HCT116 (cell line): ENCODE data around the gene PELI1. TPM values are rescaled to one million over a fixed set of nuclear protein-coding genes. Genes with fewer than 3 reads are reported as not detected.

Source experiments
- ATAC-seq: fragments of 200-7000 bp; cut with Tn5 transposase; 2 replicates; pipeline ENCODE4 v1.9.1; 2020; ENCODE audit warnings: mild to moderate bottlenecking, moderate library complexity
- BruUV-seq: library from RNA; stranded (reverse); fragments of 400-500 nt; replicated peaks from 2 replicates; lab custom pipeline; 2021; lab: Mats Ljungman, UMichigan
- CTCF ChIA-PET: fragments of 300-600 bp; sonication (Branson Sonifier 250); formaldehyde crosslinking; loops from one replicate; lab custom pipeline; 2021; ENCODE audit warnings: antibody characterized with exemption; lab: Charles Lee
- POLR2A ChIA-PET: fragments of 300-600, 350-600 bp; sonication (Branson Sonifier 250); formaldehyde crosslinking; loops from one replicate; lab custom pipeline; 2021; ENCODE audit warnings: antibody characterized with exemption; lab: Charles Lee
- RAD21 ChIA-PET, 2 experiments: fragments of 300-600 bp; sonication (Branson Sonifier 250); formaldehyde crosslinking; loops; one replicate each; lab custom pipeline; 2023; ENCODE audit warnings: low total read pairs in 2 of 2; ENCODE audit not compliant: uncharacterized antibody in 2 of 2, unreplicated experiment in 2 of 2, low non-redundant PET in 1 of 2; lab: Charles Lee
- DNase-seq: peaks from one replicate; pipeline ENCODE4 v3.0.0-alpha.2; 2010; ENCODE audit warnings: low read depth, low spot score
- H2AFZ ChIP-seq: fragments of 200-600 bp; shearing (Covaris generic), sonication (generic); 2 replicates; pipeline ENCODE4 v1.6.1; 2017; ENCODE audit warnings: low read depth, mixed run types, mixed read lengths, antibody characterized with exemption, low read length; ENCODE audit not compliant: poor library complexity, severe bottlenecking
- H3K27ac ChIP-seq: 2 replicates; pipeline ENCODE4 v1.5.1; 2012; ENCODE audit warnings: low read depth, low read length
- H3K27me3 ChIP-seq: fragments of 200-600 bp; sonication (generic); 2 replicates; pipeline ENCODE4 v1.6.1; 2016; ENCODE audit warnings: mixed run types, low read length, mixed read lengths; ENCODE audit not compliant: insufficient read depth
- H3K36me3 ChIP-seq, 2 experiments: fragments of 200-500 bp in 1 of 2; fragments of 200-600 bp in 1 of 2; sonication (Bioruptor generic) in 1 of 2; sonication (generic) in 1 of 2; 2 replicates each; pipeline versions ENCODE4 v1.5.1 to v1.6.1; 2014 to 2016; ENCODE audit warnings: low read length in 2 of 2, inconsistent platforms in 1 of 2, mixed read lengths in 1 of 2, mixed run types in 1 of 2; ENCODE audit not compliant: insufficient read depth in 2 of 2, control insufficient read depth in 1 of 2
- H3K4me1 ChIP-seq, 2 experiments: fragments of 200-600 bp in 1 of 2; sonication (generic) in 1 of 2; 2 replicates each; pipeline versions ENCODE4 v1.5.1 to v1.6.1; 2012 to 2017; ENCODE audit warnings: low read length in 2 of 2, inconsistent platforms in 1 of 2, mild to moderate bottlenecking in 1 of 2, mixed read lengths in 1 of 2, mixed run types in 1 of 2, moderate library complexity in 1 of 2; ENCODE audit not compliant: insufficient read depth in 2 of 2, control insufficient read depth in 1 of 2
- H3K4me2 ChIP-seq: fragments of 200-600 bp; sonication (generic); 2 replicates; pipeline ENCODE4 v1.6.1; 2017; ENCODE audit warnings: mixed run types, low read length, mixed read lengths
- H3K4me3 ChIP-seq, 2 experiments: fragments of 200-600 bp in 1 of 2; sonication (generic) in 1 of 2; replicated peaks in 1 of 2; 2 replicates each; pipeline ENCODE4 v1.5.1; 2011 to 2016; ENCODE audit warnings: low read length in 2 of 2, control low read depth in 1 of 2, low read depth in 1 of 2, mild to moderate bottlenecking in 1 of 2, mixed read lengths in 1 of 2, mixed run types in 1 of 2
- H3K79me2 ChIP-seq: fragments of 200-600 bp; sonication (generic); 2 replicates; pipeline ENCODE4 v1.6.1; 2017; ENCODE audit warnings: mild to moderate bottlenecking, mixed run types, low read length, moderate library complexity, mixed read lengths; ENCODE audit not compliant: insufficient read depth
- H3K9ac ChIP-seq: fragments of 200-600 bp; sonication (generic); 2 replicates; pipeline ENCODE4 v1.6.1; 2016; ENCODE audit warnings: low read length, mixed read lengths
- H3K9me2 ChIP-seq: fragments of 200-600 bp; sonication (generic), shearing (Covaris generic); 2 replicates; pipeline ENCODE4 v1.6.1; 2017; ENCODE audit warnings: mixed run types, mild to moderate bottlenecking, moderate library complexity; ENCODE audit not compliant: insufficient read depth
- H3K9me3 ChIP-seq, 2 experiments: fragments of 200-500 bp in 1 of 2; fragments of 200-600 bp in 1 of 2; sonication (Bioruptor generic) in 1 of 2; sonication (generic) in 1 of 2; 2 replicates each; pipeline ENCODE4 v1.6.1; 2014 to 2017; ENCODE audit warnings: low read length in 2 of 2, mixed read lengths in 2 of 2, inconsistent platforms in 1 of 2, low read depth in 1 of 2, mild to moderate bottlenecking in 1 of 2, mixed run types in 1 of 2, moderate library complexity in 1 of 2; ENCODE audit not compliant: control insufficient read depth in 1 of 2, insufficient read depth in 1 of 2
- H4K20me1 ChIP-seq: fragments of 200-600 bp; sonication (generic), shearing (Covaris generic); 2 replicates; pipeline ENCODE4 v1.6.1; 2017; ENCODE audit warnings: mixed run types, mild to moderate bottlenecking, moderate library complexity; ENCODE audit not compliant: insufficient read depth
- EZH2 ChIP-seq: fragments of 200-600 bp; sonication (generic); IDR thresholded peaks from 2 replicates; pipeline ENCODE4 v1.6.1; 2017; ENCODE audit warnings: antibody characterized with exemption, mixed run types
- POLR2AphosphoS5 ChIP-seq: IDR thresholded peaks from 2 replicates; pipeline ENCODE4 v1.6.1; 2011; ENCODE audit warnings: mild to moderate bottlenecking, low read depth, low read length, moderate library complexity
- SIN3A ChIP-seq: IDR thresholded peaks from 2 replicates; pipeline ENCODE4 v1.6.1; 2012; ENCODE audit warnings: low read depth
- SP1 ChIP-seq: IDR thresholded peaks from 2 replicates; pipeline ENCODE4 v1.6.1; 2012; ENCODE audit warnings: low read depth
- SRF ChIP-seq: IDR thresholded peaks from 2 replicates; pipeline ENCODE4 v1.6.1; 2012; ENCODE audit warnings: low read depth
- TCF7L2 ChIP-seq: IDR thresholded peaks from 2 replicates; pipeline ENCODE4 v1.7.0; 2011; ENCODE audit warnings: borderline replicate concordance, inconsistent platforms; ENCODE audit not compliant: insufficient read depth, insufficient read length; ENCODE audit errors: extremely low read depth
- ZNF274 ChIP-seq: fragments of 200-500 bp; sonication (Bioruptor generic); IDR thresholded peaks from 2 replicates; pipeline ENCODE4 v1.6.1; 2014; ENCODE audit warnings: mild to moderate bottlenecking, low read depth, low read length, inconsistent platforms
- intact Hi-C: fragments of 100-400 bp; cut with micrococcal nuclease; formaldehyde crosslinking; loops from 2 replicates; pipeline ENCODE4 v1.10.0; 2022
- total RNA-seq: library from RNA; stranded (reverse); gene quantifications from one replicate; pipeline ENCODE4 v1.2.1, GENCODE V29; 2021; ENCODE audit not compliant: unreplicated experiment
- TF ChIP-seq, protein P1 (sequence below): IDR thresholded peaks from 2 replicates; pipeline ENCODE4 v1.6.1; 2012
- TF ChIP-seq, protein P2 (sequence below): IDR thresholded peaks from 2 replicates; pipeline ENCODE4 v1.6.1; 2011; ENCODE audit warnings: mild to moderate bottlenecking, low read length, moderate library complexity; ENCODE audit not compliant: insufficient replicate concordance; ENCODE audit errors: extremely low read depth

The PELI1 gene
- total RNA-seq, 1 experiment from 2014 or later, result 7.9 TPM

DNA sequence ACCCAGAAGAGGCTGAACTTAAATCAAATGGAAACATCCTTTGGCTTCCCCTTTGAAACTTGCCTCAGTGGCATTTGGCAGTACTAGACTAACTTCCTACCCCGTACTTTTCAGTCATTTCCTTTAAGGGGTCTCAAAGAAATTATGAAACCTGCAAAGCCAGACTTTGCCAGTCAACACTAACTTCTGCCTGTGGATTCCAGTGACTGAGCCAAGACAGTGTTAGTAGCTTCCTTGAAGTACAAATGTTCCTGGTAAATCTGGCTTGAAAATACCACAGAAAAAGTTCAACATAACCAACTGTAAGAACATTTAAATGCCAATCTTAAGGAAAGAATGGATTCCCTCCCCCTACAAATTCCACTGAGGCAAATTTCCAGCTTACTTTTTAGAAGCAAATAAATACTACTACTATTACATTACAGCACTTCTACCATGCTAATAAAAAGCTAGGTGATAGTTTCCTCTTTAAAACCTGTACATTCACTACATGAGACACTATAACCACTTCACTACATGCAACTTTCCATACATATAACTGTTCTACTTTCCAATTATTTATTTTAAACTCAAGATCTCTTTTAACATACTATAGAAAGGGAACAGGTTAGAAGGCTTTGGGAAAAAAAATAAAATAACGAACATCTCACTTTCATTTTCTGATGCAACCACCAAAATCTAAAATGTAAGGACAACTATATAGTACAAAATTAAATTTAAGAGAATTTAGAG, 2.4 kb downstream of the PELI1 start:
- ChIA-PET RAD21 (no interaction called here), POLR2A (interaction anchor here (0.5 kb wide), 1 partner anchor 830 kb away, joined by 3 read pairs; no protein-coding TSS in a partner anchor)
- Histone ChIP-seq H3K9me2 (no peaks in the 10 kb centered on the region), H3K9me3 (no peaks in the 10 kb centered on the region), H2AFZ (no peak overlapping the region), H3K4me2 (no peak overlapping the region), H3K4me3 (no peak overlapping the region), H3K4me1 (peaks cover 0 to 14% of the 10 kb centered on the region in 2 experiments), H3K36me3 (no peaks in the 10 kb centered on the region), H3K27me3 (no peaks in the 10 kb centered on the region)
- BruUV-seq, result no TSS peak
- DNase-seq (no peak), ATAC-seq (no peak)
- intact Hi-C loops, result no loop called here
- TF ChIP-seq ZNF274 (no peak), EZH2 (no peak)
- TF ChIP-seq, protein P1, sequence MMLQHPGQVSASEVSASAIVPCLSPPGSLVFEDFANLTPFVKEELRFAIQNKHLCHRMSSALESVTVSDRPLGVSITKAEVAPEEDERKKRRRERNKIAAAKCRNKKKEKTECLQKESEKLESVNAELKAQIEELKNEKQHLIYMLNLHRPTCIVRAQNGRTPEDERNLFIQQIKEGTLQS, result no peak
- TF ChIP-seq, all 23 proteins: peak for 0
- Histone ChIP-seq H3K79me2 (peaks cover 3% of the 10 kb centered on the region; the same call in 1 of the 2 replicates), H3K27ac (no peak overlapping the region), H3K9ac (no peak overlapping the region), H4K20me1 (no peaks in the 10 kb centered on the region)
- CTCF ChIA-PET, result no interaction called here

DNA sequence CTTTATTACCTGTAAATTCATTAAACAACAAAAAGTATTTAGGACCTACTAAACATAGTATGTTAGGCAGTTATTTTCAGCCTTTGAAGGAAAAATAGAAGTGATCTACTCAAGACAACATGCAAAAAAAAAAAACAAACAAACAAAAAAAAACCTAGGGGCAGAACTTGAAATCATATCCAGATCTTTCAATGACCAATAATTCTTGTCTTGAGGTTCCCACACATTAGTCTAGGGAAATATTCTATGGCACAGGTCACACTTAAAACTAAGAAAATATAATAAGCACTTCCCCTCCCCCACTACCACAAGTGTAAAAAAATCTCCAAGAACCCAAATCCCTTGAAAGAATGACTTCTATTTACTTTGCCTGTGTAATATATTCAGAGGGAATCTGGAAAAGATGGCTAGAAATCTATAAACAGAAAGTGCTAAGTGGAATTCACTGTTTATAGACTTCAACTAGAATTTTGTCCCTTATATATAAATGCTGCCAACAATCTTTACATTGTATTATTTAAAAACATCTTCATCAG, 3.5 kb downstream of the PELI1 start:
- POLR2A ChIA-PET, result no interaction called here
- Histone ChIP-seq H3K9me2 (no peaks in the 10 kb centered on the region), H3K9ac (no peak overlapping the region), H3K79me2 (peaks cover 3% of the 10 kb centered on the region; the same call in 1 of the 2 replicates), H3K27ac (no peak overlapping the region), H3K27me3 (no peaks in the 10 kb centered on the region), H4K20me1 (no peaks in the 10 kb centered on the region), H3K9me3 (no peaks in the 10 kb centered on the region), H3K4me2 (no peak overlapping the region)
- RAD21 ChIA-PET, result no interaction called here
- BruUV-seq, result no TSS peak
- ATAC-seq (no peak), DNase-seq (no peak)
- intact Hi-C loops, result no loop called here
- CTCF ChIA-PET, result no interaction called here
- TF ChIP-seq TCF7L2, result no peak
- no peak for TF ChIP-seq SP1
- TF ChIP-seq SRF, result no peak
- TF ChIP-seq, protein P2, sequence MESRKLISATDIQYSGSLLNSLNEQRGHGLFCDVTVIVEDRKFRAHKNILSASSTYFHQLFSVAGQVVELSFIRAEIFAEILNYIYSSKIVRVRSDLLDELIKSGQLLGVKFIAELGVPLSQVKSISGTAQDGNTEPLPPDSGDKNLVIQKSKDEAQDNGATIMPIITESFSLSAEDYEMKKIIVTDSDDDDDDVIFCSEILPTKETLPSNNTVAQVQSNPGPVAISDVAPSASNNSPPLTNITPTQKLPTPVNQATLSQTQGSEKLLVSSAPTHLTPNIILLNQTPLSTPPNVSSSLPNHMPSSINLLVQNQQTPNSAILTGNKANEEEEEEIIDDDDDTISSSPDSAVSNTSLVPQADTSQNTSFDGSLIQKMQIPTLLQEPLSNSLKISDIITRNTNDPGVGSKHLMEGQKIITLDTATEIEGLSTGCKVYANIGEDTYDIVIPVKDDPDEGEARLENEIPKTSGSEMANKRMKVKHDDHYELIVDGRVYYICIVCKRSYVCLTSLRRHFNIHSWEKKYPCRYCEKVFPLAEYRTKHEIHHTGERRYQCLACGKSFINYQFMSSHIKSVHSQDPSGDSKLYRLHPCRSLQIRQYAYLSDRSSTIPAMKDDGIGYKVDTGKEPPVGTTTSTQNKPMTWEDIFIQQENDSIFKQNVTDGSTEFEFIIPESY, result no peak
- TF ChIP-seq POLR2AphosphoS5, result no peak
- no peak for TF ChIP-seq SIN3A
- TF ChIP-seq, all 23 proteins: peak for 0
- peaks cover 0 to 14% of the 10 kb centered on the region in 2 experiments for H3K4me1 ChIP-seq
- no peaks in the 10 kb centered on the region for H3K36me3 ChIP-seq
- no peak overlapping the region for H2AFZ ChIP-seq
- no peak overlapping the region for H3K4me3 ChIP-seq
